Parathyroid adenoma (tissue), 2 donors: ENCODE results near the gene NPPA.

Experiments used
- H2AFZ ChIP-seq: fragments of 300-600 bp; sonication (generic); one replicate; pipeline ENCODE4 v1.7.0; 2017; ENCODE audit warnings: antibody characterized with exemption, mild to moderate bottlenecking
- H3K27ac ChIP-seq: fragments of 300-600 bp; sonication (generic); one replicate; pipeline ENCODE4 v1.7.0; 2017
- H3K27me3 ChIP-seq: fragments of 300-600 bp; sonication (generic); one replicate; pipeline ENCODE4 v1.7.0; 2017; ENCODE audit warnings: low read length; ENCODE audit not compliant: control insufficient read depth, insufficient read depth
- H3K36me3 ChIP-seq: fragments of 300-600 bp; sonication (generic); one replicate; pipeline ENCODE4 v1.7.0; 2017; ENCODE audit warnings: low read length; ENCODE audit not compliant: control insufficient read depth, insufficient read depth
- H3K4me1 ChIP-seq: fragments of 300-600 bp; sonication (generic); one replicate; pipeline ENCODE4 v1.7.0; 2017; ENCODE audit warnings: control low read depth
- H3K4me2 ChIP-seq: fragments of 300-600 bp; sonication (generic); one replicate; pipeline ENCODE4 v1.7.0; 2017; ENCODE audit warnings: low read length
- H3K4me3 ChIP-seq: fragments of 300-600 bp; sonication (generic); one replicate; pipeline ENCODE4 v1.7.0; 2017; ENCODE audit warnings: low read depth, low read length
- H3K79me2 ChIP-seq: fragments of 300-600 bp; sonication (generic); one replicate; pipeline ENCODE4 v1.7.0; 2017; ENCODE audit warnings: control low read depth
- H3K9ac ChIP-seq: fragments of 300-600 bp; sonication (generic); one replicate; pipeline ENCODE4 v1.7.0; 2017; ENCODE audit warnings: mild to moderate bottlenecking
- H3K9me3 ChIP-seq: fragments of 300-600 bp; sonication (generic); one replicate; pipeline ENCODE4 v1.7.0; 2017; ENCODE audit warnings: low read length; ENCODE audit not compliant: control insufficient read depth
- TF ChIP-seq, protein P1 (sequence below): fragments of 300-600 bp; sonication (generic); IDR thresholded peaks from one replicate; pipeline ENCODE4 v1.7.0; 2017; ENCODE audit warnings: antibody characterized with exemption, mild to moderate bottlenecking
- donor health status: primary hyperparathyroidism.

Gene NPPA

DNA sequence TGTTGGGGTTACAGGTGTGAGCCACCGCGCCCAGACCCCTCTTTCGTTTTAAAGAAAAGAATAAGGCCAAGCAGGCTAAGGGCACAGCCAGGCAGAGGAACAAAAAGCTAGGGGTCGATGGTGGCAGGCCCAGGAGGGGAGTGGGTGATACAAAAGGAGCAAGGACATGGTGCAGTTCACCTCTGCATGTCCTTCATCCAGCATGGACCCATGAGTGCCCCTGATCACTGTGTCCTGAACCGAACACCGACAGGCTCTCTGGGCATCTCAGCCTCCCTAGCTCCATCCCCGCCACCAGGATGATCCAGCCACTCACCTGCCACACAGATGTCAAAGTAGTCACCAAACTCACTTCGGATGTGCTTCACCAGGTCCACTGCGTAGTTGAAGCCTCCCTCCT is 47.7 kb downstream of the NPPA start:
- no peak overlapping the region for H2AFZ ChIP-seq
- no peaks in the 10 kb centered on the region for H3K36me3 ChIP-seq
- H3K27me3 ChIP-seq: no peaks in the 10 kb centered on the region
- no peak overlapping the region for H3K27ac ChIP-seq
- no peak overlapping the region for H3K4me3 ChIP-seq
- H3K4me2 ChIP-seq: no peak overlapping the region
- no peak overlapping the region for H3K9ac ChIP-seq
- peaks cover 6% of the 10 kb centered on the region for H3K4me1 ChIP-seq
- no peaks in the 10 kb centered on the region for H3K79me2 ChIP-seq
- H3K9me3 ChIP-seq: no peaks in the 10 kb centered on the region
- TF ChIP-seq, protein P1, sequence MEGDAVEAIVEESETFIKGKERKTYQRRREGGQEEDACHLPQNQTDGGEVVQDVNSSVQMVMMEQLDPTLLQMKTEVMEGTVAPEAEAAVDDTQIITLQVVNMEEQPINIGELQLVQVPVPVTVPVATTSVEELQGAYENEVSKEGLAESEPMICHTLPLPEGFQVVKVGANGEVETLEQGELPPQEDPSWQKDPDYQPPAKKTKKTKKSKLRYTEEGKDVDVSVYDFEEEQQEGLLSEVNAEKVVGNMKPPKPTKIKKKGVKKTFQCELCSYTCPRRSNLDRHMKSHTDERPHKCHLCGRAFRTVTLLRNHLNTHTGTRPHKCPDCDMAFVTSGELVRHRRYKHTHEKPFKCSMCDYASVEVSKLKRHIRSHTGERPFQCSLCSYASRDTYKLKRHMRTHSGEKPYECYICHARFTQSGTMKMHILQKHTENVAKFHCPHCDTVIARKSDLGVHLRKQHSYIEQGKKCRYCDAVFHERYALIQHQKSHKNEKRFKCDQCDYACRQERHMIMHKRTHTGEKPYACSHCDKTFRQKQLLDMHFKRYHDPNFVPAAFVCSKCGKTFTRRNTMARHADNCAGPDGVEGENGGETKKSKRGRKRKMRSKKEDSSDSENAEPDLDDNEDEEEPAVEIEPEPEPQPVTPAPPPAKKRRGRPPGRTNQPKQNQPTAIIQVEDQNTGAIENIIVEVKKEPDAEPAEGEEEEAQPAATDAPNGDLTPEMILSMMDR: no peak

DNA sequence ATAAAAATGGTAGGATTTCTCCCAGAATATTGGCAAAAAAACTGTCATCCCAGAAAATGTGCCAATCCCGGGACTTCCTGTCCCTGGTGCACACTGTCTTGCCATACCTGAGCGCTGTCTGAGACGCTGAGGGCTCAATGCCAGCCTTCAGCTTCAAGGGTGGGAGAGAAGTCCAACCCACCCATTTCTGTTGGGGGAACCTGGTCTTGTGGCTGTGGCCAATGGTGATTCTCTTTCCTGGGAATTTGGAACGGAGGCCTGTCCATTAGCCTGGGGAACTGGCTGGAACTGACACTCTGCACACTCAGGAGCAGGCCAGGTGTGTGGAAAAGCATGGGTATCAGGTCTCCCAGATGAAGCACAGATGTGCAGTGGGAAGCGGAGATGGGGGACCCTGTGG is 48.5 kb downstream of the NPPA start:
- H3K4me1 ChIP-seq: peaks cover 3% of the 10 kb centered on the region
- H3K9ac ChIP-seq: no peak overlapping the region
- no peaks in the 10 kb centered on the region for H3K79me2 ChIP-seq
- H2AFZ ChIP-seq: no peak overlapping the region
- TF ChIP-seq, protein P1: no peak
- no peak overlapping the region for H3K4me3 ChIP-seq
- H3K27ac ChIP-seq: no peak overlapping the region
- H3K27me3 ChIP-seq: no peaks in the 10 kb centered on the region
- H3K9me3 ChIP-seq: no peaks in the 10 kb centered on the region
- no peak overlapping the region for H3K4me2 ChIP-seq
- no peaks in the 10 kb centered on the region for H3K36me3 ChIP-seq

GRCh38 chr1:11797525-11798216 is 49.9 kb downstream of the NPPA start:
- no peaks in the 10 kb centered on the region for H3K4me1 ChIP-seq
- no peaks in the 10 kb centered on the region for H3K36me3 ChIP-seq
- peak overlapping the region; percentile 36 for H3K27ac ChIP-seq

GRCh38 chr1:11796036-11796828 is 51.4 kb downstream of the NPPA start:
- H3K27me3 ChIP-seq: no peaks in the 10 kb centered on the region
- no peak overlapping the region for H2AFZ ChIP-seq
- H3K27ac ChIP-seq: no peak overlapping the region
- TF ChIP-seq, protein P1: no peak
- no peak overlapping the region for H3K4me2 ChIP-seq
- no peaks in the 10 kb centered on the region for H3K79me2 ChIP-seq
- no peak overlapping the region for H3K4me3 ChIP-seq
- no peaks in the 10 kb centered on the region for H3K36me3 ChIP-seq
- no peak overlapping the region for H3K9ac ChIP-seq
- H3K9me3 ChIP-seq: no peaks in the 10 kb centered on the region
- H3K4me1 ChIP-seq: no peaks in the 10 kb centered on the region

More at GRCh38 chr1:11797525-11798216, 49.9 kb downstream of the NPPA start:
- Histone ChIP-seq H3K9me3 (no peaks in the 10 kb centered on the region), H3K4me3 (no peak overlapping the region), H2AFZ (no peak overlapping the region), H3K79me2 (no peaks in the 10 kb centered on the region), H3K4me2 (no peak overlapping the region), H3K9ac (no peak overlapping the region), H3K27me3 (no peaks in the 10 kb centered on the region)
- TF ChIP-seq, protein P1: no peak
